K562 (cell line): ENCODE data around the gene ACBD5. TPM values are rescaled to one million over a fixed set of nuclear protein-coding genes. Genes with fewer than 3 reads are reported as not detected.

Experiments
- FIP1L1 ChIP-seq: fragments of 200-400 bp; formaldehyde crosslinking; IDR thresholded peaks from 2 replicates; pipeline ENCODE4 v1.6.1; 2018; ENCODE audit warnings: mild to moderate bottlenecking, low read depth, low read length; ENCODE audit not compliant: poor library complexity, severe bottlenecking
- FOS ChIP-seq: IDR thresholded peaks from 3 replicates; pipeline ENCODE4 v1.6.1; 2011; ENCODE audit not compliant: insufficient read length; ENCODE audit errors: extremely low read depth
- GTF2E2 ChIP-seq: fragments of 200-800 bp; sonication (Bioruptor generic); IDR thresholded peaks from 2 replicates; pipeline ENCODE4 v1.6.1; 2016; ENCODE audit warnings: missing genetic modification characterization, missing compliant biosample characterization
- HDAC2 ChIP-seq: fragments of 450-650 bp; IDR thresholded peaks from 2 replicates; pipeline ENCODE4 v1.6.1; 2016; ENCODE audit warnings: mild to moderate bottlenecking
- ILK ChIP-seq: fragments of 450-650 bp; IDR thresholded peaks from 2 replicates; pipeline ENCODE4 v1.6.1; 2016; ENCODE audit warnings: missing genetic modification characterization, low read depth, mild to moderate bottlenecking, missing compliant biosample characterization, moderate library complexity, borderline replicate concordance
- MAFF ChIP-seq: IDR thresholded peaks from 2 replicates; pipeline ENCODE4 v1.6.1; 2012; ENCODE audit warnings: low read length, improper control_type of control experiment
- MED1 ChIP-seq: sonication (generic); formaldehyde crosslinking; IDR thresholded peaks from 2 replicates; pipeline ENCODE4 v1.8.1; 2023; ENCODE audit warnings: missing genetic modification reagents, borderline replicate concordance
- NFATC3 ChIP-seq: fragments of 450-650 bp; IDR thresholded peaks from 2 replicates; pipeline ENCODE4 v1.6.1; 2017; ENCODE audit warnings: mild to moderate bottlenecking
- RBM34 ChIP-seq: fragments of 200-400 bp; formaldehyde crosslinking; IDR thresholded peaks from 2 replicates; pipeline ENCODE4 v1.6.1; 2018; ENCODE audit warnings: low read length, borderline replicate concordance; ENCODE audit not compliant: insufficient read depth
- SRSF9 ChIP-seq: fragments of 200-400 bp; formaldehyde crosslinking; IDR thresholded peaks from 2 replicates; pipeline ENCODE4 v1.6.1; 2017; ENCODE audit warnings: low read depth, low read length, borderline replicate concordance
- TBL1XR1 ChIP-seq, 2 experiments: IDR thresholded peaks; 2 replicates each; pipeline ENCODE4 v1.6.1; 2012; ENCODE audit warnings: improper control_type of control experiment in 2 of 2, low read length in 2 of 2, mild to moderate bottlenecking in 1 of 2
- TCFL5 ChIP-seq: fragments of 250-450 bp; sonication (Bioruptor Pico); conservative IDR thresholded peaks from 2 replicates; pipeline ENCODE4 v1.6.1; 2021; ENCODE audit warnings: mild to moderate bottlenecking, moderate library complexity, matching md5 sums
- YBX1 ChIP-seq: fragments of 450-650 bp; IDR thresholded peaks from 2 replicates; pipeline ENCODE4 v1.7.1; 2016; ENCODE audit warnings: mild to moderate bottlenecking
- ZEB2 ChIP-seq: fragments of 450-650 bp; IDR thresholded peaks from 2 replicates; pipeline ENCODE4 v1.6.1; 2016
- polyA plus RNA-seq, 8 experiments: library from polyadenylated mRNA; depleted of rRNA in 4 of 8; stranded (reverse) in 5 of 8; unstranded in 3 of 8; fragments of >200 nt; fragmentation: Nextera tagmentation in 2 of 8; fragmentation: Illumina TruSeq in 1 of 8; extraction: Ambion mirVana in 2 of 8; extraction: Trizol in 1 of 8; gene quantifications; 2 replicates each; pipeline versions ENCODE4 v1.2.1 to v1.2.3, GENCODE V29; 2011 to 2014; ENCODE audit warnings: inconsistent platforms in 1 of 8, missing spikeins in 1 of 8
- total RNA-seq, 7 experiments: library from RNA; depleted of rRNA in 6 of 7; stranded (reverse); fragments of >200 nt in 6 of 7; fragmentation: Illumina TruSeq in 2 of 7; extraction: Trizol in 2 of 7; gene quantifications; 2 replicates each; pipeline versions ENCODE4 v1.2.1 to v1.2.3, GENCODE V29; 2011 to 2021; ENCODE audit warnings: low replicate concordance in 1 of 7
- TF ChIP-seq, protein P1 (sequence below), 2 experiments: IDR thresholded peaks; 2 replicates each; pipeline ENCODE4 v1.6.1; 2012; ENCODE audit warnings: improper control_type of control experiment in 2 of 2, low read depth in 2 of 2, low read length in 2 of 2, borderline replicate concordance in 1 of 2
- TF ChIP-seq, protein P2 (sequence below): sonication (generic); formaldehyde crosslinking; IDR thresholded peaks from 2 replicates; pipeline ENCODE4 v1.8.1; 2022; ENCODE audit warnings: missing genetic modification reagents
- TF ChIP-seq, protein P3 (sequence below): fragments of 250-450 bp; sonication (Bioruptor Pico); IDR thresholded peaks from 2 replicates; pipeline ENCODE4 v1.8.0; 2021; ENCODE audit warnings: borderline replicate concordance, mild to moderate bottlenecking, moderate library complexity; ENCODE audit not compliant: poor library complexity, severe bottlenecking
- TF ChIP-seq, protein P4 (sequence below): sonication (generic); formaldehyde crosslinking; IDR thresholded peaks from 2 replicates; pipeline ENCODE4 v1.8.1; 2023; ENCODE audit warnings: mild to moderate bottlenecking, missing genetic modification reagents
- TF ChIP-seq, protein P5 (sequence below): sonication (generic); formaldehyde crosslinking; IDR thresholded peaks from 2 replicates; pipeline ENCODE4 v1.8.0; 2022; ENCODE audit warnings: mild to moderate bottlenecking, missing genetic modification reagents

ACBD5 gene
- total and polyA plus RNA-seq, 9 of the 15 experiments (the other 6 are each of a cell fraction or from before 2014, with no cell fraction given), result 1.5 to 10.3 (median 7.8) TPM

DNA sequence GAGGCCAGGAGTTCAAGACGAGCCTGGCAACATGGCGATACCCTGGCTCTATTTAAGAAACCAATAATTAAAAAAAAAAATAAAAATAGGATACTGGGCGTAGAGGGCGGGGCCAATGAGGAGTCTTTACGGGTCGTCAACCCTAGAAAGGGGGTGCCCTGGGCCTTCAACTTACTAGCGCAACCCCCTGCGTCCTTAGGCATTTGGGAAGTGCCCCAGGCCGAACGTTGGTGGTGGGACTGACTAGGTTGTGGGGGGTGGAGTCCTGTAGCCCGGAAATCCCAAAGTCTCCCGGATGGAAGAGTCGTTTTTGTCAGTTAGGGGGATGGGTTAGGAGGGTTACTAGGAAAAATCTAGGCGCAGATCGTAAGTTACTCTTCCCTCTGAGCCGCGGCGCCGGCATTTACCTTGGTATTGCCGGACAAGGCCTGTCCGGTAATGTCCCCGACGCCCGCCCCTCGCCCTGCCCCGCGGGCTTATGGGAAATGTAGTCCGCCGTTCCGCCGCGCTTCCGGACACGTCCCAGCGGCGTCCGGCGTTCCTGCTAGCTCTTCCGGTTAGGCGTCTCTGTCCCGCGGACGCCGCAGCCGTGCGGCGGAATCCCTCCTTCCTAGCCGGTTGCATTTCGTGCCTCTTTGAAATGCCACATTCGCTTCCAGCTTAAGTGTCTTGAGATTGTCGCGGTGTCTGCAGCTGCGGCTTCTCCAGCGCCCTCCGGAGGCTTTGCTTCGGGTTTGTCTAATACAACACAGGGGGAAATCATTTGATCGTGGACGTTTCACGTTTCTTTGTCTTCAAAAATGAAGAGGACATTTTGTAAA, 1.3 kb upstream of the ACBD5 start (continued):
- TF ChIP-seq GTF2E2 (tag) (peak; percentile 64; the same call in 1 of the 2 replicates), ILK (tag) (no peak), YBX1 (no peak), TCFL5 (CRISPR knock-in tag) (peak; percentile 58; the same call in 1 of the 2 replicates), FIP1L1 (no peak), ZEB2 (no peak), MAFF (no peak), MED1 (CRISPR knock-in tag) (no peak), NFATC3 (no peak), HDAC2 (no peak), SRSF9 (no peak), RBM34 (no peak), FOS (no peak), TBL1XR1 (IDR thresholded peaks at IDR 0.05; ENCODE audit: low read length in 2 of 2) (peak in 1 of 2 experiments; percentile 54; a peak in 2 of 4 replicates)
- TF ChIP-seq, protein P1, sequence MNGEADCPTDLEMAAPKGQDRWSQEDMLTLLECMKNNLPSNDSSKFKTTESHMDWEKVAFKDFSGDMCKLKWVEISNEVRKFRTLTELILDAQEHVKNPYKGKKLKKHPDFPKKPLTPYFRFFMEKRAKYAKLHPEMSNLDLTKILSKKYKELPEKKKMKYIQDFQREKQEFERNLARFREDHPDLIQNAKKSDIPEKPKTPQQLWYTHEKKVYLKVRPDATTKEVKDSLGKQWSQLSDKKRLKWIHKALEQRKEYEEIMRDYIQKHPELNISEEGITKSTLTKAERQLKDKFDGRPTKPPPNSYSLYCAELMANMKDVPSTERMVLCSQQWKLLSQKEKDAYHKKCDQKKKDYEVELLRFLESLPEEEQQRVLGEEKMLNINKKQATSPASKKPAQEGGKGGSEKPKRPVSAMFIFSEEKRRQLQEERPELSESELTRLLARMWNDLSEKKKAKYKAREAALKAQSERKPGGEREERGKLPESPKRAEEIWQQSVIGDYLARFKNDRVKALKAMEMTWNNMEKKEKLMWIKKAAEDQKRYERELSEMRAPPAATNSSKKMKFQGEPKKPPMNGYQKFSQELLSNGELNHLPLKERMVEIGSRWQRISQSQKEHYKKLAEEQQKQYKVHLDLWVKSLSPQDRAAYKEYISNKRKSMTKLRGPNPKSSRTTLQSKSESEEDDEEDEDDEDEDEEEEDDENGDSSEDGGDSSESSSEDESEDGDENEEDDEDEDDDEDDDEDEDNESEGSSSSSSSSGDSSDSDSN (IDR thresholded peaks at IDR 0.05; ENCODE audit: borderline replicate concordance in 1 of 2, low read depth in 2 of 2, low read length in 2 of 2), result peak; percentile 90 to 98
- TF ChIP-seq, protein P2, sequence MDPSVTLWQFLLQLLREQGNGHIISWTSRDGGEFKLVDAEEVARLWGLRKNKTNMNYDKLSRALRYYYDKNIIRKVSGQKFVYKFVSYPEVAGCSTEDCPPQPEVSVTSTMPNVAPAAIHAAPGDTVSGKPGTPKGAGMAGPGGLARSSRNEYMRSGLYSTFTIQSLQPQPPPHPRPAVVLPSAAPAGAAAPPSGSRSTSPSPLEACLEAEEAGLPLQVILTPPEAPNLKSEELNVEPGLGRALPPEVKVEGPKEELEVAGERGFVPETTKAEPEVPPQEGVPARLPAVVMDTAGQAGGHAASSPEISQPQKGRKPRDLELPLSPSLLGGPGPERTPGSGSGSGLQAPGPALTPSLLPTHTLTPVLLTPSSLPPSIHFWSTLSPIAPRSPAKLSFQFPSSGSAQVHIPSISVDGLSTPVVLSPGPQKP (CRISPR knock-in tag), result no peak
- TF ChIP-seq, protein P3, sequence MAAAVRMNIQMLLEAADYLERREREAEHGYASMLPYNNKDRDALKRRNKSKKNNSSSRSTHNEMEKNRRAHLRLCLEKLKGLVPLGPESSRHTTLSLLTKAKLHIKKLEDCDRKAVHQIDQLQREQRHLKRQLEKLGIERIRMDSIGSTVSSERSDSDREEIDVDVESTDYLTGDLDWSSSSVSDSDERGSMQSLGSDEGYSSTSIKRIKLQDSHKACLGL, result no peak
- TF ChIP-seq, protein P4, sequence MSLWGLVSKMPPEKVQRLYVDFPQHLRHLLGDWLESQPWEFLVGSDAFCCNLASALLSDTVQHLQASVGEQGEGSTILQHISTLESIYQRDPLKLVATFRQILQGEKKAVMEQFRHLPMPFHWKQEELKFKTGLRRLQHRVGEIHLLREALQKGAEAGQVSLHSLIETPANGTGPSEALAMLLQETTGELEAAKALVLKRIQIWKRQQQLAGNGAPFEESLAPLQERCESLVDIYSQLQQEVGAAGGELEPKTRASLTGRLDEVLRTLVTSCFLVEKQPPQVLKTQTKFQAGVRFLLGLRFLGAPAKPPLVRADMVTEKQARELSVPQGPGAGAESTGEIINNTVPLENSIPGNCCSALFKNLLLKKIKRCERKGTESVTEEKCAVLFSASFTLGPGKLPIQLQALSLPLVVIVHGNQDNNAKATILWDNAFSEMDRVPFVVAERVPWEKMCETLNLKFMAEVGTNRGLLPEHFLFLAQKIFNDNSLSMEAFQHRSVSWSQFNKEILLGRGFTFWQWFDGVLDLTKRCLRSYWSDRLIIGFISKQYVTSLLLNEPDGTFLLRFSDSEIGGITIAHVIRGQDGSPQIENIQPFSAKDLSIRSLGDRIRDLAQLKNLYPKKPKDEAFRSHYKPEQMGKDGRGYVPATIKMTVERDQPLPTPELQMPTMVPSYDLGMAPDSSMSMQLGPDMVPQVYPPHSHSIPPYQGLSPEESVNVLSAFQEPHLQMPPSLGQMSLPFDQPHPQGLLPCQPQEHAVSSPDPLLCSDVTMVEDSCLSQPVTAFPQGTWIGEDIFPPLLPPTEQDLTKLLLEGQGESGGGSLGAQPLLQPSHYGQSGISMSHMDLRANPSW (CRISPR knock-in tag), result no peak
- TF ChIP-seq, protein P5, sequence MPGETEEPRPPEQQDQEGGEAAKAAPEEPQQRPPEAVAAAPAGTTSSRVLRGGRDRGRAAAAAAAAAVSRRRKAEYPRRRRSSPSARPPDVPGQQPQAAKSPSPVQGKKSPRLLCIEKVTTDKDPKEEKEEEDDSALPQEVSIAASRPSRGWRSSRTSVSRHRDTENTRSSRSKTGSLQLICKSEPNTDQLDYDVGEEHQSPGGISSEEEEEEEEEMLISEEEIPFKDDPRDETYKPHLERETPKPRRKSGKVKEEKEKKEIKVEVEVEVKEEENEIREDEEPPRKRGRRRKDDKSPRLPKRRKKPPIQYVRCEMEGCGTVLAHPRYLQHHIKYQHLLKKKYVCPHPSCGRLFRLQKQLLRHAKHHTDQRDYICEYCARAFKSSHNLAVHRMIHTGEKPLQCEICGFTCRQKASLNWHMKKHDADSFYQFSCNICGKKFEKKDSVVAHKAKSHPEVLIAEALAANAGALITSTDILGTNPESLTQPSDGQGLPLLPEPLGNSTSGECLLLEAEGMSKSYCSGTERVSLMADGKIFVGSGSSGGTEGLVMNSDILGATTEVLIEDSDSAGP (CRISPR knock-in tag), result no peak
